Body of pancreas (tissue), 4 donors: Measurements from ENCODE around the gene ORAI1. TPM values are rescaled to one million over a fixed set of nuclear protein-coding genes. Genes with fewer than 3 reads are reported as not detected.
A peak's percentile ranks its signal among the peaks of the same experiment; 100 is the strongest.
"Not testable (repeated sequence)": the region's sequence is repeated elsewhere in the genome, so short reads cannot be mapped to it uniquely, and the experiment has no call there.

Experiments
- ATAC-seq: fragments of 150-250 bp; one replicate; pipeline ENCODE4 v1.9.1; 2016
- DNase-seq, 4 donors: peaks; one replicate each; pipeline ENCODE4 v3.0.0-alpha.2; 2019
- H3K27ac ChIP-seq, 4 donors: fragments of 200-600 bp; sonication (generic); 1 replicate in 3 of 4; 2 replicates in 1 of 4; pipeline versions ENCODE4 v1.5.1 to v1.6.1; 2016 to 2019; ENCODE audit warnings: mild to moderate bottlenecking in 1 of 4, mixed read lengths in 1 of 4, moderate library complexity in 1 of 4
- H3K27me3 ChIP-seq, 2 donors: fragments of 200-600 bp; sonication (generic); one replicate each; pipeline ENCODE4 v1.6.0; 2016; ENCODE audit warnings: mild to moderate bottlenecking in 1 of 2
- H3K36me3 ChIP-seq, 2 donors: fragments of 200-600 bp; sonication (generic); replicated peaks in 1 of 2; 2 replicates each; pipeline ENCODE4 v1.5.1; 2016; ENCODE audit warnings: low read depth in 2 of 2; ENCODE audit not compliant: insufficient read depth in 1 of 2
- H3K4me1 ChIP-seq: fragments of 200-600 bp; sonication (generic); one replicate; pipeline ENCODE4 v1.6.0; 2016
- H3K4me3 ChIP-seq, 2 donors: fragments of 200-600 bp; sonication (generic); 1 replicate in 1 of 2; 2 replicates in 1 of 2; pipeline ENCODE4 v1.5.1; 2016 to 2019
- H3K9me3 ChIP-seq, 3 donors: fragments of 200-600 bp; sonication (generic); 1 replicate in 2 of 3; 2 replicates in 1 of 3; pipeline ENCODE4 v1.5.1; 2016
- CTCF ChIP-seq, 7 experiments: fragments of 450-650 bp in 4 of 7; fragments of 200-600 bp in 3 of 7; sonication (generic) in 3 of 7; IDR thresholded peaks; one replicate each; pipeline ENCODE4 v1.5.1; 2016 to 2019; ENCODE audit warnings: antibody characterized with exemption in 7 of 7
- POLR2A ChIP-seq, 3 donors: fragments of 450-650 bp; IDR thresholded peaks; one replicate each; pipeline ENCODE4 v1.6.1; 2016; ENCODE audit warnings: antibody characterized with exemption in 3 of 3, mild to moderate bottlenecking in 2 of 3
- WGBS, 2 donors: methylation state at CpG; one replicate each; pipeline ENCODE4 v1.1.5; 2017; 5-methylcytosine and 5-hydroxymethylcytosine counted together
- intact Hi-C: fragments of 100-400 bp; cut with DNase I; formaldehyde crosslinking; loops from one replicate; pipeline ENCODE4 v1.15.1; 2023
- total RNA-seq, 2 donors: library from RNA; depleted of rRNA; stranded (reverse); fragments of >200 nt; gene quantifications; one replicate each; pipeline ENCODE4 v1.1.0, GENCODE V29; 2016

Gene ORAI1
- total RNA-seq, 2 donors from 2014 or later = 0.66 to 3.9 TPM

- no peak for ATAC-seq
- H3K27ac ChIP-seq = no peak overlapping the region
- no peak for DNase-seq
- H3K27me3 ChIP-seq = no peaks in the 10 kb centered on the region
- TF ChIP-seq POLR2A (IDR thresholded peaks at IDR 0.05) = no peak
- TF ChIP-seq CTCF (IDR thresholded peaks at IDR 0.05) = no peak
- intact Hi-C loops = no loop called here
- H3K36me3 ChIP-seq = no peaks in the 10 kb centered on the region
- 75 to 82% methylated on average over 3 of the region's 3 CpGs for WGBS, 2 donors
- H3K4me3 ChIP-seq = no peak overlapping the region
- H3K9me3 ChIP-seq = no peaks in the 10 kb centered on the region
- no peaks in the 10 kb centered on the region for H3K4me1 ChIP-seq
These were observed 37.2 kb downstream of the ORAI1 start for GRCh38 chr12:121663610-121663929.

- H3K27ac ChIP-seq, H3K9me3 ChIP-seq, ATAC-seq, H3K4me3 ChIP-seq, intact Hi-C loops, DNase-seq, H3K36me3 ChIP-seq, H3K27me3 ChIP-seq, H3K4me1 ChIP-seq: not testable (repeated sequence)
- 56 to 77% methylated on average over 3 to 6 of the region's 6 CpGs for WGBS, 2 donors
These were observed 40.5 kb downstream of the ORAI1 start for GRCh38 chr12:121666829-121667228.

- intact Hi-C loops = no loop called here
- ATAC-seq (no peak), DNase-seq (peak; percentile 32 to 62 (median 38))
- H3K4me1 ChIP-seq = peaks cover 20% of the 10 kb centered on the region
- no peaks in the 10 kb centered on the region for H3K27me3 ChIP-seq
- TF ChIP-seq CTCF (IDR thresholded peaks at IDR 0.05) (peak in 5 of 7 experiments; percentile 29 to 44 (median 31)), POLR2A (IDR thresholded peaks at IDR 0.05) (no peak)
- H3K36me3 ChIP-seq = no peaks in the 10 kb centered on the region
- no peak overlapping the region for H3K27ac ChIP-seq
- no peak overlapping the region for H3K4me3 ChIP-seq
- WGBS, 2 donors = 58 to 71% methylated on average over 17 to 18 of the region's 18 CpGs
- no peaks in the 10 kb centered on the region for H3K9me3 ChIP-seq
These were observed 42.6 kb downstream of the ORAI1 start for GRCh38 chr12:121668750-121669520.

GRCh38 chr12:121669521-121669900 lies 43.2 kb downstream of the ORAI1 start, which contains the start of gene MORN3:
Gene MORN3, minus strand, starts transcription at chr12:121669654. Its CDS starts 171 bp downstream, at chr12:121669483.
- intact Hi-C loops = no loop called here
- Histone ChIP-seq H3K9me3 (no peaks in the 10 kb centered on the region), H3K27me3 (no peaks in the 10 kb centered on the region), H3K27ac (no peak within 1 kb of the TSS), H3K36me3 (no peaks in the 10 kb centered on the region), H3K4me3 (no peak within 1 kb of the TSS), H3K4me1 (peaks cover 20% of the 10 kb centered on the region)
- WGBS, 2 donors = 71 to 95% methylated on average over 1 to 5 of the region's 5 CpGs
- no peak for DNase-seq
- TF ChIP-seq CTCF (IDR thresholded peaks at IDR 0.05) (no peak), POLR2A (IDR thresholded peaks at IDR 0.05) (no peak)
- no peak for ATAC-seq

GRCh38 chr12:121673013-121673511 lies 46.7 kb downstream of the ORAI1 start:
- 19 to 25% methylated on average over 8 to 12 of the region's 12 CpGs for WGBS, 2 donors
- TF ChIP-seq CTCF (IDR thresholded peaks at IDR 0.05) (no peak), POLR2A (IDR thresholded peaks at IDR 0.05) (peak in 2 of 3 donors; percentile 11 to 44)
- Histone ChIP-seq H3K27ac (peak overlapping the region; percentile 65 to 93 (median 79)), H3K4me3 (no peak overlapping the region), H3K27me3 (no peaks in the 10 kb centered on the region), H3K9me3 (no peaks in the 10 kb centered on the region), H3K36me3 (no peaks in the 10 kb centered on the region), H3K4me1 (peaks cover 20% of the 10 kb centered on the region)
- peak; percentile 83 for ATAC-seq
- peak; percentile 82 to 89 (median 88) for DNase-seq
- intact Hi-C loops = no loop called here
